DND-41 (cell line): Measurements from ENCODE around the gene SMOC2.

Source experiments
- CTCF ChIP-seq: IDR thresholded peaks from 2 replicates; pipeline ENCODE4 v1.5.1; 2012; ENCODE audit warnings: borderline replicate concordance, low read length, moderate library complexity, mild to moderate bottlenecking; ENCODE audit not compliant: poor library complexity, severe bottlenecking; ENCODE audit errors: extremely low read depth
- EZH2 ChIP-seq: IDR thresholded peaks from 3 replicates; pipeline ENCODE4 v1.6.1; 2012; ENCODE audit warnings: borderline replicate concordance, low read depth, mild to moderate bottlenecking, moderate library complexity, low read length, inconsistent platforms; ENCODE audit not compliant: severe bottlenecking

- no peak for TF ChIP-seq CTCF
- TF ChIP-seq EZH2: no peak
Observed at GRCh38 chr6:168462289-168462853, 21.4 kb downstream of the SMOC2 start.
